GM15510 (cell line): ENCODE data around the gene AXIN1.
A peak's percentile ranks its signal among the peaks of the same experiment; 100 is the strongest.

Experiments
- POLR2A ChIP-seq: IDR thresholded peaks from 3 replicates; pipeline ENCODE4 v1.6.1; 2011; ENCODE audit warnings: borderline replicate concordance; ENCODE audit not compliant: insufficient read length; ENCODE audit errors: extremely low read depth

The AXIN1 gene

DNA sequence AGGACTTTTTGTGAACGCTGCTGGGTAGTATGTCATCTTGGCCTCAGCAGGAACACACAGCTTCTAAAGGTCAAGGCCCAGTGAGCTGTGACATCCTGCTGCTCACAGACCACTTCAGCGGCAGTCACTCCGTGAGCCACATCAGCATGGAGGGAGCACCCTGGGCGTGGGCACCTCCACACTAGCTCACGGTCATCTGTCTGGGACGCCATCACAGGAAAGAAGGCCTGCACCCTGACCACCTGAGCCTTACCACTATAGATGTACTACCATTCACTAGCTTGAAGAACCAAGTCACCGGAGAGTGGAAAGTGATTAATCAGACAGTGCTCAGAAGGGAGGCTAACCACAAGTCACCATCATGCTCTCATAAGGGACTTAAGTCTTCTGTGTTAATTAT is 3.3 kb downstream of the AXIN1 start:
- TF ChIP-seq POLR2A, result no peak

DNA sequence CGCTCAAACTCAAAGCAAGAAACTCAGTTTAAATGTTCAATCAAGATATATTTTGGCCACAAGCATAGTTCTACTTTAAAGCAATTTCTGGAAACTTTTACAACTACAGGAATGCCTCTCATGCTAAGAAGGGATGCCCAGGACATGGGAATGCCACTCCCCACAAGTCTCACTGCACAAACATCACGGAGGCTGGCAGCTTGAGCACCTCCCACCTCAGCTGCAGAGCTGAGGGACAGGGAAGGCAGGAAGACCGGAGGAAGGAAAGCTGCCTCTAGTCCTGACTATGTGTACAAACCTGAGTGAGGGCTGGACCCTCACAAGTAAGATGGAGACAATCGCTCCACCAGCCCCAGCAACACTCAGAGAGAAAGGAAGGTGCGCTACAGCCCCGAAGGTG is 5.3 kb downstream of the AXIN1 start:
- no peak for TF ChIP-seq POLR2A

DNA sequence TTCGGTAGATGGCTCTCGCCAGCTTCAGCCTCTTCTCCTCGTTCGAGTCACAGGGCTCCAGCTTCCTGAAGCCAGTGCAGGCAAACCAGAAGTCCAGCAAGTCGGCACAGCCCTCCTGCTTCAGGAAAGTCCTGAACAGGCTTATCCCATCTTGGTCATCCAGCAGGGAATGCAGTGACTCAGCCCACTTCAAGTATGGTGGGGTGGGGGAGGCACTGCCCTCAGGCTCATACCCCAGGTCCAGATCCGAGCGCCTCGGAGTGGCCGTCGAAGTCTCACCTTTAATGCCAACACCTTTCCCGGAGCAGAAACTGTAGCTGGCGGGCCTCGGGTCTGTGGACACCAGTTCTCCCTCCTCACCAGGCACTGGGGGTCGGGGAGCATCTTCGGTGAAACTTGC is 5.9 kb downstream of the AXIN1 start:
- TF ChIP-seq POLR2A, result no peak

GRCh38 chr16:345772-346171 is 6.8 kb downstream of the AXIN1 start:
- no peak for TF ChIP-seq POLR2A

GRCh38 chr16:342455-343213 is 9.9 kb downstream of the AXIN1 start:
- no peak for TF ChIP-seq POLR2A

- no peak for TF ChIP-seq POLR2A
Measured at GRCh38 chr16:340370-341091, 12.0 kb downstream of the AXIN1 start.

- TF ChIP-seq POLR2A, result no peak
Measured at GRCh38 chr16:339680-340079, 12.8 kb downstream of the AXIN1 start.

DNA sequence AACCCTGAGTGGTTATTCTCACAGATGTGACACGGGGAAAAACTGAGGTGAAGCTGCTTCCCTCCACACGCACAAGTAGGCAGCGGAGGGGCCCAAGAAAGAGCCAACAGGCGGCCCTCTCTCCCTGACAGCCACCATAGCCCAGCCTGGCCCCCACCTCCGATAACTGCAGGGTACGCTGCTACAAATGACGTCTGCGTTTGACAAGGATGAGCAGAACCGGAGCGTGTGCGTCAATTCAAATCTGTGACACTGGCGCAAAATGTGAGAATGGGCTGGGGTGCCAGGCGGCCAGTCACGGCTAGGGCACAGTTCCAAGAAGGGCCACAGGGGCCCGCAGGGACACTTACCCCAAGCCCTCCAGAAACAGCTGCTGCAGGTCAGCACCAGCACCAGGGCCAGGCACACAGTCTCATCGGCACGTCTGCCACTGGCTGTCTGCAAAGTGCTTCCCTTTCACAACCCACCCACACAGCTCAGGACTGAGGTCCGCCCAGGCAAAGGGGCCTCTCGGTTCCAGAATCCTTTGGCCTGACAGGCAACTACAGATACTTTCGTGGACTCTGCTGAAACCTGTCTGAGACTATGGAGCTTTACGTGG is 14.4 kb downstream of the AXIN1 start:
- no peak for TF ChIP-seq POLR2A

DNA sequence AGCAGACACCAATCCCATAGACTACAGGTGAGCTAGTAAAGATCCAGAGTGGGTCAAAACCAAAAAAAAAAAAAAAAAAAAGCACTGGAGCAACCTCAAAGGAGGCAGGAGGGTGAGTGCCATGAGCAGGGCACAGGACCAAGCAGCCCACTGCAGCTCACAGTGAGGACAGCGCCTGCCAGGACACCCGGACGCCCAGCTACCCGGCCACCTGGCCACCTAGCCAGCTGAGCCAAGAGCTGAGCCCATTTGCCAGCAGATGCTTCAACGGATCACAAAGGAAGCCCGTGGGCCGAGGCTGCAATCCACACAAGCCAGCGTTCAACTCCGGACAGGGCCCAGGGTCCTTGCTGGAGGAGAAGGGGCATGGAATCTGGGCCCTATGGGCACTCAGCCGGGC is 15.1 kb downstream of the AXIN1 start:
- TF ChIP-seq POLR2A, result no peak

DNA sequence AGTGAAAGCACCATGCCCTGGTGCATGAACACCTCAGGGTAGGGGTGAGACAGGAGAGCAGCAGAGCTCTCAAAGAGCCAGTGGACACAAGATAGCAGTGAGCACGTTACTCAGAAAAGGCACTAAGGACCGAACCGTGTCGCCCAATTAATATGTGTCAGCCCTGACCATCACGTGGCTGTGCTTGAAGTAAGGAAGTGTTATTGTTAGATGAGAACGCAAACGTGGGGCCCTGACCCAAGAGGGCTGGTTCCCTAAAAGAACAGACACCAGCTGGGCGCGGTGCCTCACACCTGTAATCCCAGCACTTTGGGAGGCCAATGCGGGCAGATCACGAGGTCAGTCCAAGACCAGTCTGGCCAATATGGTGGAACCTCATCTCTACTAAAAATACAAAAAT is 16.3 kb downstream of the AXIN1 start:
- TF ChIP-seq POLR2A, result no peak

GRCh38 chr16:333406-334094 is 19.0 kb downstream of the AXIN1 start:
- TF ChIP-seq POLR2A, result no peak

GRCh38 chr16:330741-331140 is 21.8 kb downstream of the AXIN1 start:
- TF ChIP-seq POLR2A, result no peak

GRCh38 chr16:325375-326145 is 27.0 kb downstream of the AXIN1 start:
- TF ChIP-seq POLR2A, result peak; percentile 7

DNA sequence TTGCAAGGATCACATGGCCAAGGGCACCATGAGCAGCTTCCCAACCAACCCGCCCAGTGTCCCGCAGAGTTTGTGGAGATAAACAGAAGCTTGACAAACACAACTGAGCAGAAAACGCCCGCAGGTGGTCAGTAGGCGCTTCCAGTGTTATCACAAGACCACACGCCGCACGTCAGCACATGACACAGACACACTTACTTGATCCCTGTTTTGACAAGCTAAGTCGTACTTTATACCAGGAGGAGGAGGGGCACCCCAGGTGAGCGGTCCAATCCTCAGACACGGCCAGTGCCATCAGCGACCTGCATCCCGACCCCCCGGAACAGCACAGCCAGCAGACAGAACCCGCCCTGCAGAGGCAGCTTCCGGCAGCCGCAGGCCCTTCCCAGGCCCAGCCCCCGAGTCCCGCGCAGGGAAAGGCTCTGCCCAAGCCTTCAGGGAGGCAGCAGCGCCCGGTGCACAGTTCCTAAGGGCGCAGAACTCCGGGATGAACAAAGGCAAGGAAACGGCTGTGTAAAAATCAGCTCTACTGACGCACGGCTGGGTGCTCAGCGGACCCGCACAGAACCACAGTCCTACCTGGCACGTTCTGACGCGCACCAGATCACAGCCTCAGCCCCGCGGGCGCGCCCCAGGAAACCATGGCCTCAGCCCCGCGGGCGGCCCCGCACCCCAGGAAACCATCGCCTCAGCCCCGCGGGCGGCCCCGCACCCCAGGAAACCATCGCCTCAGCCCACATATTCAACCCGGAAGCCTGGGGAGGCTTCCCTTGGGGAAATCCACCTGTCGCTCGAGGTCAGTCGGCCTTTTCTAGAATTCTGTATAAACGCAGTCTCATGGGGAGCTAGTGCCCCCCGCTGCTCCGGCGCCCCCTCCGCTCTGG is 27.8 kb downstream of the AXIN1 start:
- peak; percentile 40 for TF ChIP-seq POLR2A

- no peak for TF ChIP-seq POLR2A
Measured at GRCh38 chr16:324201-324450, 28.4 kb downstream of the AXIN1 start.
